ENCODE data around the gene PCBD2.

- TF ChIP-seq, protein P1, sequence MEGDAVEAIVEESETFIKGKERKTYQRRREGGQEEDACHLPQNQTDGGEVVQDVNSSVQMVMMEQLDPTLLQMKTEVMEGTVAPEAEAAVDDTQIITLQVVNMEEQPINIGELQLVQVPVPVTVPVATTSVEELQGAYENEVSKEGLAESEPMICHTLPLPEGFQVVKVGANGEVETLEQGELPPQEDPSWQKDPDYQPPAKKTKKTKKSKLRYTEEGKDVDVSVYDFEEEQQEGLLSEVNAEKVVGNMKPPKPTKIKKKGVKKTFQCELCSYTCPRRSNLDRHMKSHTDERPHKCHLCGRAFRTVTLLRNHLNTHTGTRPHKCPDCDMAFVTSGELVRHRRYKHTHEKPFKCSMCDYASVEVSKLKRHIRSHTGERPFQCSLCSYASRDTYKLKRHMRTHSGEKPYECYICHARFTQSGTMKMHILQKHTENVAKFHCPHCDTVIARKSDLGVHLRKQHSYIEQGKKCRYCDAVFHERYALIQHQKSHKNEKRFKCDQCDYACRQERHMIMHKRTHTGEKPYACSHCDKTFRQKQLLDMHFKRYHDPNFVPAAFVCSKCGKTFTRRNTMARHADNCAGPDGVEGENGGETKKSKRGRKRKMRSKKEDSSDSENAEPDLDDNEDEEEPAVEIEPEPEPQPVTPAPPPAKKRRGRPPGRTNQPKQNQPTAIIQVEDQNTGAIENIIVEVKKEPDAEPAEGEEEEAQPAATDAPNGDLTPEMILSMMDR (IDR thresholded peaks at IDR 0.05; ENCODE audit: insufficient read depth, low read length, poor library complexity, severe bottlenecking): no peak
- no peak for TF ChIP-seq EZH2phosphoT487 (conservative IDR thresholded peaks at IDR 0.05; ENCODE audit: low read length)
These were observed 59.7 kb downstream of the PCBD2 start for GRCh38 chr5:134964359-134965270.
